DND-41 (cell line): Measurements from ENCODE around the gene C1orf21.

Source experiments
- EZH2 ChIP-seq: IDR thresholded peaks from 3 replicates; pipeline ENCODE4 v1.6.1; 2012; ENCODE audit warnings: borderline replicate concordance, low read depth, mild to moderate bottlenecking, moderate library complexity, low read length, inconsistent platforms; ENCODE audit not compliant: severe bottlenecking
- TF ChIP-seq, protein P1 (sequence below): IDR thresholded peaks from 2 replicates; pipeline ENCODE4 v1.5.1; 2012; ENCODE audit warnings: borderline replicate concordance, low read length, moderate library complexity, mild to moderate bottlenecking; ENCODE audit not compliant: poor library complexity, severe bottlenecking; ENCODE audit errors: extremely low read depth

DNA sequence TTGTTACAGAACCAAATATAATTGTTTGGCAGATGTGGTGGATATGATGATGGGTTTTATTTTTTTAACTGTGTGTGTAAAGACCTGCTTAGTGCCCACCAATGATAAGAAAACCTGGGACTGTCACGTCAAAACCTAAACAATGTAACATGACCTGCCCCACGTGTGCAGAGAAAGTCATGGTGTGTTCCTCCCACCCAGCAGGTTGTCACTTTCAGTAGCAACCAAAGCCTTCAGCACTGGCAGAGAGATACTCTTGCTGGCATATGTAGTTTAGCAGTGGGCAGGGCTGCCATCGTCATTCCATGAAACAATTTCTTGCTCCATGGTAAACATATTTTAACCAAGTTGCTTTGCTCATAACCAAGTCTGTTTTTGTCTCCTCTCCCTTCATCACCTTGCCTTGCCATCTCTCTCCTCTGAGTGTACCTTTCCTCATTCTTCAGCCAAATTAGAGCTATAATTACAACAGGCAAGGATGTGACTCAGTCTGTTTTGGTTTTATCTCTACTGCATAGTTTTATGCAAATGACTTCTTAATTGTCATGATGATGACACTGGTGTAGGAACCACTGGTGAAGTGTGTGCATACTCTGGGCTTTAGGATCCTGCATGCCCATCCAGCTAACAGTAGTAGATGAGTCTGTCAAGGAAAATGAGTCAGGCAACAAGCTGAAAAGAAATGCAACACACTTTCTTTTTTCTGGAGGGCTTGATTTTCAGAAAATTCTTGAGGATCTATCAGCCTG, 217.5 kb downstream of the C1orf21 start:
- TF ChIP-seq, protein P1, sequence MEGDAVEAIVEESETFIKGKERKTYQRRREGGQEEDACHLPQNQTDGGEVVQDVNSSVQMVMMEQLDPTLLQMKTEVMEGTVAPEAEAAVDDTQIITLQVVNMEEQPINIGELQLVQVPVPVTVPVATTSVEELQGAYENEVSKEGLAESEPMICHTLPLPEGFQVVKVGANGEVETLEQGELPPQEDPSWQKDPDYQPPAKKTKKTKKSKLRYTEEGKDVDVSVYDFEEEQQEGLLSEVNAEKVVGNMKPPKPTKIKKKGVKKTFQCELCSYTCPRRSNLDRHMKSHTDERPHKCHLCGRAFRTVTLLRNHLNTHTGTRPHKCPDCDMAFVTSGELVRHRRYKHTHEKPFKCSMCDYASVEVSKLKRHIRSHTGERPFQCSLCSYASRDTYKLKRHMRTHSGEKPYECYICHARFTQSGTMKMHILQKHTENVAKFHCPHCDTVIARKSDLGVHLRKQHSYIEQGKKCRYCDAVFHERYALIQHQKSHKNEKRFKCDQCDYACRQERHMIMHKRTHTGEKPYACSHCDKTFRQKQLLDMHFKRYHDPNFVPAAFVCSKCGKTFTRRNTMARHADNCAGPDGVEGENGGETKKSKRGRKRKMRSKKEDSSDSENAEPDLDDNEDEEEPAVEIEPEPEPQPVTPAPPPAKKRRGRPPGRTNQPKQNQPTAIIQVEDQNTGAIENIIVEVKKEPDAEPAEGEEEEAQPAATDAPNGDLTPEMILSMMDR: no peak
- TF ChIP-seq EZH2: no peak
